Vagina (tissue), 2 donors: ENCODE measurements around the gene AHNAK2.

Source experiments
- POLR2A ChIP-seq, 2 donors: fragments of 450-650 bp; IDR thresholded peaks; one replicate each; pipeline ENCODE4 v1.6.1; 2017; ENCODE audit warnings: antibody characterized with exemption in 2 of 2, mild to moderate bottlenecking in 2 of 2, moderate library complexity in 2 of 2
- POLR2AphosphoS5 ChIP-seq, 2 donors: sonication (generic); formaldehyde crosslinking; IDR thresholded peaks; one replicate each; pipeline ENCODE4 v1.9.0; 2017; ENCODE audit warnings: antibody characterized with exemption in 2 of 2, mild to moderate bottlenecking in 2 of 2, low read depth in 1 of 2; ENCODE audit not compliant: insufficient read depth in 1 of 2
- TF ChIP-seq, protein P1 (sequence below), 3 experiments: fragments of 450-650 bp in 2 of 3; fragments of 200-600 bp in 1 of 3; sonication (generic) in 1 of 3; IDR thresholded peaks; one replicate each; pipeline ENCODE4 v1.5.1; 2017 to 2019; ENCODE audit warnings: antibody characterized with exemption in 3 of 3, mild to moderate bottlenecking in 2 of 3, moderate library complexity in 2 of 3

DNA sequence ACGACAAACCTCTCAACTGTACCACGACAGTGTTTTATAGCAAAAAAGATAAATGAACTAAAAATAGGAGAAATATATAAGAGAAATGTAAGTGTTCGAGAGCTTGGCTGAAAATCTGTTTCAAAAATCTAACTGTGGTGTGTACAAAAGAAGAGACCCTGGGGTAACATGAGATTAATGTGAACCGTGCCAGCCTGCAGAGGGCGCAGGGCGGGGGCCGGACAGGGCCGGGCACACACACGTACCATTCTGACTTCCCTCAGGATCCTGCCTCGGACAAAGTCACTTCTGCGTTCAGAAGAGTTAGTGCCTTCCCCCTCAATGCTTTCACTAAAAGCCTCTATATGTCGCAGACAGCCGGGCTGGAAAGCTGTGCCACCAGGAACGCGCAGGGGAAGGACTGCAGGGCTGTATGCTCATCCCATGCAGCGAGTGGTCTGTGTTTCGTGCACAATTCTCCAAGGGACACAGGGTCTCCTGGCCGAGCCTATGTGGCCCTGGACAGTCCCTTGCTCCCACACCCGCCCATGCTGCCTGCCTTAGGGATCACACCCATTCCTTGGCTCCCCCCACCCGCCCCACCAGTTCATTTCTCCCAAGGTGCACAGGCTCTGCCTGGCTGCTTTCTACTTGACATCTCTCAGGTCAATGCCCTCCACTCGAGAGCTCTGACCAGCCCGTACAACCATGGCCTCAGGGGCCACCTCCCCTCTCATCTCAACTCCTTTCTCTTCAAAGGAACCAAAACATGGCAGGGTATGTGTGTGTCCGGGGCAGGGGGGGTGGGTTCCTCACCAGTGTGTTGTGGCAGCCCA, 34.2 kb upstream of the AHNAK2 start:
- TF ChIP-seq, protein P1, sequence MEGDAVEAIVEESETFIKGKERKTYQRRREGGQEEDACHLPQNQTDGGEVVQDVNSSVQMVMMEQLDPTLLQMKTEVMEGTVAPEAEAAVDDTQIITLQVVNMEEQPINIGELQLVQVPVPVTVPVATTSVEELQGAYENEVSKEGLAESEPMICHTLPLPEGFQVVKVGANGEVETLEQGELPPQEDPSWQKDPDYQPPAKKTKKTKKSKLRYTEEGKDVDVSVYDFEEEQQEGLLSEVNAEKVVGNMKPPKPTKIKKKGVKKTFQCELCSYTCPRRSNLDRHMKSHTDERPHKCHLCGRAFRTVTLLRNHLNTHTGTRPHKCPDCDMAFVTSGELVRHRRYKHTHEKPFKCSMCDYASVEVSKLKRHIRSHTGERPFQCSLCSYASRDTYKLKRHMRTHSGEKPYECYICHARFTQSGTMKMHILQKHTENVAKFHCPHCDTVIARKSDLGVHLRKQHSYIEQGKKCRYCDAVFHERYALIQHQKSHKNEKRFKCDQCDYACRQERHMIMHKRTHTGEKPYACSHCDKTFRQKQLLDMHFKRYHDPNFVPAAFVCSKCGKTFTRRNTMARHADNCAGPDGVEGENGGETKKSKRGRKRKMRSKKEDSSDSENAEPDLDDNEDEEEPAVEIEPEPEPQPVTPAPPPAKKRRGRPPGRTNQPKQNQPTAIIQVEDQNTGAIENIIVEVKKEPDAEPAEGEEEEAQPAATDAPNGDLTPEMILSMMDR (IDR thresholded peaks at IDR 0.05) = no peak
- no peak for TF ChIP-seq POLR2A (IDR thresholded peaks at IDR 0.05)
- no peak for TF ChIP-seq POLR2AphosphoS5 (IDR thresholded peaks at IDR 0.05; ENCODE audit: insufficient read depth in 1 of 2, low read depth in 1 of 2)
